Jurkat, Clone E6-1 (cell line): ENCODE data around the gene SPATA2L. TPM values are rescaled to one million over a fixed set of nuclear protein-coding genes. Genes with fewer than 3 reads are reported as not detected.
A peak's percentile ranks its signal among the peaks of the same experiment; 100 is the strongest.

ENCODE experiments used
- DNase-seq: peaks from one replicate; pipeline ENCODE4 v3.0.0-alpha.2; 2011; ENCODE audit warnings: low read depth, low spot score
- H3K4me3 ChIP-seq: 2 replicates; pipeline ENCODE4 v1.5.1; 2011; ENCODE audit warnings: mild to moderate bottlenecking, low read length, control low read depth, moderate library complexity
- polyA plus RNA-seq: library from polyadenylated mRNA; unstranded; fragments of >200 nt; gene quantifications from one replicate; pipeline ENCODE4 v1.2.1, GENCODE V29; 2012; ENCODE audit warnings: missing spikeins; ENCODE audit not compliant: insufficient read length, insufficient read depth

The SPATA2L gene, protein sequence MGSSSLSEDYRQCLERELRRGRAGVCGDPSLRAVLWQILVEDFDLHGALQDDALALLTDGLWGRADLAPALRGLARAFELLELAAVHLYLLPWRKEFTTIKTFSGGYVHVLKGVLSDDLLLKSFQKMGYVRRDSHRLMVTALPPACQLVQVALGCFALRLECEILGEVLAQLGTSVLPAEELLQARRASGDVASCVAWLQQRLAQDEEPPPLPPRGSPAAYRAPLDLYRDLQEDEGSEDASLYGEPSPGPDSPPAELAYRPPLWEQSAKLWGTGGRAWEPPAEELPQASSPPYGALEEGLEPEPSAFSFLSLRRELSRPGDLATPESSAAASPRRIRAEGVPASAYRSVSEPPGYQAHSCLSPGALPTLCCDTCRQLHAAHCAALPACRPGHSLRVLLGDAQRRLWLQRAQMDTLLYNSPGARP
- 6.1 TPM for polyA plus RNA-seq

DNA sequence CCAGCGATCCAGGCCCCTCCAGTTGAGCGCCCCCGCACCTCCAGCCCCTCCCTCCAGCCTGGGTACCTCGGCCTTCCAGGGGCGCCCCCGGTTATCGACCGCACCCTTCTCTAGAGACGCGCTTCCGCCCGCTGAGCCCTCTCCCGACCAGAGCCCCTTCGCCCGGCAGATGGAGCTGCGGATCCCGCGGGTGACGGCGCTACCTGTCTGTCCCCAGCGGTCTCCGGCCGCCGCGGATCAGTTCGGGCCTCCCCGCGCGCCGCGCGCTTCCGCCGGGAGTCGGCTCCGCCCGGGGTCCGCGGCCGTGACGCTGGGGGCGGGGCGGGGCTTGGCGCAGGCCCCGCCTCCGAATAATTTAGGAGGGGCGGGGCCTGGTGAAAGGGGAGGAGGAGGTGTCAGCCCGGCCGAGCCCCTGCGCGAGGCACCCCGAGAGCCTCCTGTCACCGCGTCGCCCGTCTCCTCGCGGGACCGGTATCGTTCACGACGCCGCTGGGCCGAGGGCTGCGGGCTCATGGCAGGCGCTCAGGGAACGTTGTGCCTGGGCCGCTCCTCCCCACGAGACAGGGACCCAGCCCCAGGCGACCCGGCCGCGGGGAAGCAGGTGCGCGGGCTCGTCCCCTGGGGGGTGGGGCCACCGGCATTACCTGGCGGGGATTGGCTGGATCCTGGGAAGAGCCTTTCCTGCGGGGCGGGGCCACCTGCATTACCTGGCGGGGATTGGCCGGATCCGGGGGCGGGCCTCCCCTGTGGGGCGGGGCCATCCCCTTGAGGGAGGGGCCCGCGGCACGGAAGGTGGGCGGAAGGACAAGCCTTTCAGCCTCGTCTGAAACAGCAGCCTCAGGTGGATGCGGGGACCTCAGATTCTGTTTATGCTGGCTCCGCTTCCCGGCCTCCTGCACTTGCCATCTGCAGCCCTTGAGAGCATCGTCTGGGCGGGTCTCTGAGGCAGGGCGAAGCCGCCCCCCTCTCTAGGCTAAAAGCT lies at the start of gene SPATA2L:
SPATA2L (minus strand) TSS at position 281 of the 982 bp plus-strand sequence. CDS start 473 bp downstream, outside the sequence.
- peak within 1 kb of the TSS; percentile 64 for H3K4me3 ChIP-seq
- peak; percentile 91 for DNase-seq

DNA sequence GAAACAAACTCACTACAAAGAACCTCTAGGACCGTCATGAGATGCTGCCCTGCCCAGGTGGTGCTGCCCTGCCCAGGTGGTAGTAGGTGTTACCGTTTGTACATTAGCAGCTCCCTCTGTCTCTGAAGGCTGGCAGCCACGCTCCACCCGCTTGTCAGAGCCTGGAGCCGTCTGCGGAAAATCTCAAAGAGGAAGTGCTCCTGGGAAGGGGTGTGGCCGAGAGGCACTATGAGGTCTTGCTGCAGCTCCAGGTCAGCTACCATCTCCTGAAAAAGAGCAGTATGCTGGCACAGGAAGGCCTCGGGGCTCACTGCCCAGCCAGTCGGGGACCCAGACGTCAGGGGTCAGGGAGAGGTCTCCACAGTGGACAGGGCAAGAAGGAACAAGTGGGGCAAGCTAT lies 48.1 kb upstream of the SPATA2L start:
- no peak overlapping the region for H3K4me3 ChIP-seq
- no peak for DNase-seq

DNA sequence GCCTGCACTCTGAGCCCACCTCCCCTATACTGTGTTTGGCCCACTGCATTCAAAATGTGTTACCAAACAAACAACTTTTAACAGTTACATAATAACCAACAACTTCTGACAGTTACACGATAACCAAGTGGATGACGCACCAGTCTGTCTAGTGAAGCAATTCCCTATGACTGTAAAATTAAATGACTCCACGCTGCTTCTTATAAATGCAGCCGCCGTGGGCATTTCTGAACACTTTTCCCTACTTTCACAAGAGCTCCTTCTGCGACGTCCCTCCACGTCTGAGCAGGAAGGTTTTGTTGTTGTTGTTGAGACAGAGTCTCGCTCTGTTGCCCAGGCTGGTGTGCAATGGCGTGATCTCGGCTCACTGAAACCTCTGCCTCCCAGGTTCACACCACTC lies 47.4 kb upstream of the SPATA2L start:
- no peak overlapping the region for H3K4me3 ChIP-seq
- no peak for DNase-seq

DNA sequence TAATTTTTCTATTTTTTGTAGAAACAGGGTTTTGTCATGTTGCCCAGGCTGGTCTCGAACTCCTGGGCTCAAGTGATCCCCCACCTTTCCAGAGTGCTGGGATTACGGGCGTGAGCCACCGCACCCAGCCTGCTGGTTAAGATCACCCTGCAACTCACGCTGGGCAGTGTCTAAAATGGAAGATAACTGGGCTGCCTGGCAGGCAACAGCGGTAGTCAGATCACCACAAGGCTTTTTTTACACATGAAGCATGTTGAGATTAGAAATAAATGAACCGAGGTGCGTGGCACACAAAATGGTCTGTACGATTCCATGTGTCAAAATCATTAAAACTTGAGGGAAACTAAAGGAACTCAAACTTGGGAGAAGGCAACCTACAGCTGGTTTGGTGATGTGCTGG lies 46.6 kb upstream of the SPATA2L start:
- no peak for DNase-seq
- no peak overlapping the region for H3K4me3 ChIP-seq

DNA sequence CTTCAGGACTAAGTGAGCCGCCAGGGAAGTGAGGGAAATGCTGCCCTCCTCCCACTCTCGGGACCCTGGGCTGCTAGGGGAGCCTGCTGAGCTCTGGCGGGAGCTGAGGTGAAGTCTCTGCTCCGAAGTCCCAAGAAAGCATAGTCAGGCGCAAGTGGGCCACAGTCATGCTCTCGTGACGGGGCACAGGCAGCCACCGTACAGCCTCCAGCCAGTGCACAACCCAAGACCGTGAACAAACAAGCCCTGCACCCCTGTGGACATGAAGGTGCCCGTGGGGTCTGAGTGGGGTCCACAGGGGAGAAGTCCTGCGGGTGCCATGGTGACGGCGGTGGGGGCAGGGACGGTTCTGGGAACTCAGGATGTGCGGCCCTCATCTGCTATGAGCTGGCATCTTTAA lies 44.5 kb upstream of the SPATA2L start:
- DNase-seq, result no peak
- no peak overlapping the region for H3K4me3 ChIP-seq

DNA sequence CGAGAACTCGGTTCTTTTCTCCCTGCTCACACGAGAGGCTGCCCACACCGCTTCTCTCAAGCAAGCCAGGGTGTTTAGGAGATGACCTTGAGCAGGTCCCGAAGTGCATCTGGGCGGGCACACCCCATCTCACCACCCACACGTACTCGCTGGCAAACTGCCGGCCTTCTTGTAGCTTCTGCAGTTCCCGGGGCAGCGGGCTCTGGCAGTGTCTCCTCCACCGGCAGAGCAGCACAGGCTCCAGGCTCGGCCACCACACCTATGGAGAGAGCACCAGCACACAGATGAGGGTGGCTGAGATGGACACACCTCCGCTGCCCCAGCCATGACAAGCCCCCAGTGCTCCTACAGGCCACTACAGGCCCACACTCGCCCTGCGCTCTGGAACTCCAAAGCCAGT lies 43.3 kb upstream of the SPATA2L start:
- no peak for DNase-seq
- H3K4me3 ChIP-seq, result no peak overlapping the region

DNA sequence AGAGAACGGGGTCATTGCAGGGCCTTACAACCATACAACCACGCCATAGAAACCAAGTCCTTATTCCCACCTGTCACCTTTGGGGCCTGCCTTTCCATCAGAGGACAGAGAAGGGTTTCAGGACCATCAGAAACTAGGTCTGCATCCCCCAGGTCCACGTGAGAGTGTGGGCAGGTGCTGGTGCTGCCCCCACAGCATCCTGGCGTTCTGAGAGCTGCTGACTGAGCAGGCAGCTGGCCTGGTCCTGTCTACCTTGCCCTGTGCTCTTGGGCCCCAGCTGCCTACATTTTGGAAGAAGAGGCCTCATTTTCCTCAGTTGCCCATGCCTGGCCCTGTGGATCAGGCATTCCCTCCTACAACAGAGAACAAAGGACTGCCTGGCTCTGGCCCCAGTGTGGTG lies 41.4 kb upstream of the SPATA2L start:
- H3K4me3 ChIP-seq, result no peak overlapping the region
- DNase-seq, result no peak

DNA sequence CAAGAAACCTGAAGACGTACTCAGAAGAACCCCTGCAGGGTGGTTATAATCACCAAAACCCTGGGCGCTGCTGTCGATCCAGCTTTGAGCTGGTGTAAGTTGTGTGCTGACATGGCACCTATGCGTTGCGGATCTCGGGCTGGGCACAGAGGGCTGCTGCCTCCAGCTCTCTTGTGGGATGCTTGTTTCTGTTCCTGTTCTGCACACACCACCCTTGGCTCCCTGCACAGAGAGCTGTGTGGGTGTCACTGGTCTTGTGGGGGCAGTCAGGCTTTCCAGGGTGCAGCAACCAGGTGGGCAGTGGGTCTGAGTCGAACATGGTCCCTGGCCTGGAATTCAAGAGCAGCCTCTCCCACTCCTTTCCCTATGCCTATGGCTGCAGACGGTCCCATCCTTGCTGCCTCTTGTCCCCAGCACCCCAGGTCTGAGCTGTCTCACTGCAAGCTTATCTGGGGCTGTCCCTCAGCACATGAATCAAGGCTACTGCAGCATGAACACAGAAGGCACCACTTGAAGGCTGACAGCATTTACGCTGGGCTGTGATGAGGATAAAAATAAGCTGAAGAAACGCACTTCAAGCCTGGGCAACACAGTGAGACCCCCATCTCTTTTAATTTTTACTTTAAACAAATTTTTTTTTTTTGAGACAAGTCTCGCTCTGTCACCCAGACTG lies 40.0 kb upstream of the SPATA2L start:
- H3K4me3 ChIP-seq, result no peak overlapping the region
- DNase-seq, result no peak

DNA sequence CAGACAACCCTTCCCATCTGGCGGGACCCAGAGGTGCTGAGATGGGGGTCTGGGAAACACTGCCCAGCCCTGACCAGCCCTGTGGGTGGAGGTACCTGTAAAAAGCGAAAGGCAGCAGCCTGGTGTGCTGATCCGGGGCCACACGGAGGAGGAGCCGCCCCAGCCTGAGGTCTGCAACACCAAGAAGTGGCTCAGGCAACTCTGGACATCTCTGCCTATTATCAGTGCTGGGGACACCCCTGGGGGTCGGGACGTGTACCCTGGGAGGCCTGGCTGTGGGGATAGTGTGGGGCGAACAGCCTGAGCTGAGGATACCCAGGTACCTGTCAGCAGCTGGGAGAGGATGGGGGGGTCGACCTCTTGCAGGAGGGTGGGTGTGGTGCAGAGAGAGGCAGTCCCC lies 37.9 kb upstream of the SPATA2L start:
- H3K4me3 ChIP-seq, result no peak overlapping the region
- DNase-seq, result no peak

DNA sequence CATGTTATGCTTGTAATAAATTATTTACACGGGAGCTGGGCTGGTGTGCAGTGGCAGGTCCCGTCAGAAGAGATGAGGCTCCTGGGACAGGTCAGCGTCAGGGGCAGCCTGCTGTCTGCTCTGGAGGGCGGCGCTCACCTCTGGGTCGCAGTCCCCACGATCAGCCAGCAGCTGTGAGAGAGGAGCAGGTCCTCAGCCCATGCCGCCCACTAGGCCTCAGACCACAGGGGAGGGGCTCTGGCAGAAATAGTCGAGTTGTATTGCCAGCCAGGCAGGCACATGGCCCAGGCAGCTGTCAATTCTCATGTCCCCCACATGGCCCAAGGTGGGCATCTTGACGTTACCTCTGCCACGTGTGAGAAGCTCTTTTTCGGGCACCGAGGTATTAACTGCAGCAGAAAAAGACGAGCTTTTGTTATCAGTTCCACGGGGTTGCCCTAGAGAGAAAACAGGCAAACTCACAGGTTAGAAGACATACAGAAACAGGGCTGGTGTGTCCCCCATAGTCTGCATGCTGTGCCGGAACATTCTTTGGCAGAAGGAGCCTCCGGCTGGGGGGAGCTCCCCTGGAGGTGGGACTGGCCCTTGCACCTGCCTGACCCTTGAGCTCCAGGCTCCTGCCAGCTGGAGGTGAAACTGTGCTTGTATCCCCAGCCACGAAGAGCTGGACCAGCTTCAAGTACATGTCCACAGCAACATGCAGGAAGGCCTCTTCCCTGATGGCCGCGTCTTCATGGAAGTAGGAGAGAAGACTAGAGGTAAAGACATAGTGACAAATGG lies 37.2 kb upstream of the SPATA2L start:
- H3K4me3 ChIP-seq, result no peak overlapping the region
- no peak for DNase-seq

DNA sequence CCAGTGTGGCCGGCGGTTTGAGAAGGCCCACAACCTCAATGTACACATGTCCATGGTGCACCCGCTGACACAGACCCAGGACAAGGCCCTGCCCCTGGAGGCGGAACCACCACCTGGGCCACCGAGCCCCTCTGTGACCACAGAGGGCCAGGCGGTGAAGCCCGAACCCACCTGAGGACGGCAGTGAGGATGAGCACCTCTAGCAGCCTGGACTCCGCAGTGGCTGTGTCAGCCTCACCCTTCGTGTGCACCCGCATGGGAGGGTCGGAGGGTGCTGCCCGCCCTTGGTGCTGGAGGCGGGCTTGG lies 36.5 kb upstream of the SPATA2L start:
- DNase-seq, result no peak

DNA sequence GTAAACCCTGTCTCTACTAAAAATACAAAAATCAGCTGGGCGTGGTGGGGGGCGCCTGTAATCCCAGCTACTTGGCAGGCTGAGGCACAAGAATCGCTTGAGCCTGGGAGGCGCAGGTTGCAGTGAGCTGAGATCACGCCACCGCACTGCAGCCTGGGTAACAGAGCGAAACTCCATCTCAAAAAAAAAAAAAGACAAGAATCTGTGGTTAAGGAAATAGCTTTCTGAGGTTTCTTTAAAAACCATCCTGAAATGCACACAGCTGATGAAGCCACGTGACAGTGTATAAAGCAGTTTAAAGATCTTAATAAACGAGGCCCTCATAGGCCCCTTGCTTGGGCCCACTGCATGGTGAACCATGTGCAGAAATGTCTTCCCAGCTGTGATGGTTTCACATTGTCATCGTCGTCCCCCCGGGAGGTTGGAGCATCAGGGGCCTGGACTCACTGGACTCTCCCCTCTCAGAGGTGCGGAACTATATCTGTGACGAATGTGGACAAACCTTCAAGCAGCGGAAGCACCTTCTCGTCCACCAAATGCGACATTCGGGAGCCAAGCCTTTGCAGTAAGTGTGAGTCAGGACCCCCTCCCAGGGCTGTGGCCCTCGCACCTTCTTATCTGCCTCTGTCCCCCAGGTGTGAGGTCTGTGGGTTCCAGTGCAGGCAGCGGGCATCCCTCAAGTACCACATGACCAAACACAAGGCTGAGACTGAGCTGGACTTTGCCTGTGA lies 36.0 kb upstream of the SPATA2L start:
- DNase-seq, result peak; percentile 90
- no peak overlapping the region for H3K4me3 ChIP-seq

More for the DNA sequence above, 36.5 kb upstream of the SPATA2L start:
- H3K4me3 ChIP-seq, result no peak overlapping the region

DNA sequence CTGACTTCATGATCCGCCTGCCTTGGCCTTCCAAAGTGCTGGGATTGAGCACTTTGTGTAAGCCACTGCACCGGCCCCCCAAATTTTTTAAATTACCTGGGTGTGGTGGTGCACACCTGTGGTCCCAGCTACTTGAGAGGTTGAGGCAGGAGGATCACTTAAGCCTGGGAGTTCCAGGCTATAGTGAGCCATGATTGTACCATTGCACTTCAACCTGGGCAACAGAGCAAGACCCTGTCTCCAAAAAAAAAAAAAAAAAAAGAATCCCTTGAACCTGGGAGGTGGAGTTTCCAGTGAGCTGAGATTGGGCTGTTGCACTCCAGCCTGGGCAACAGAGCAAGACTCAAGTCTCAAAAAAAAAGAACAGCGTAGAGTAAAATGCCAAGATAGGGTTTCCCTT lies 35.0 kb upstream of the SPATA2L start:
- DNase-seq, result no peak
- no peak overlapping the region for H3K4me3 ChIP-seq

DNA sequence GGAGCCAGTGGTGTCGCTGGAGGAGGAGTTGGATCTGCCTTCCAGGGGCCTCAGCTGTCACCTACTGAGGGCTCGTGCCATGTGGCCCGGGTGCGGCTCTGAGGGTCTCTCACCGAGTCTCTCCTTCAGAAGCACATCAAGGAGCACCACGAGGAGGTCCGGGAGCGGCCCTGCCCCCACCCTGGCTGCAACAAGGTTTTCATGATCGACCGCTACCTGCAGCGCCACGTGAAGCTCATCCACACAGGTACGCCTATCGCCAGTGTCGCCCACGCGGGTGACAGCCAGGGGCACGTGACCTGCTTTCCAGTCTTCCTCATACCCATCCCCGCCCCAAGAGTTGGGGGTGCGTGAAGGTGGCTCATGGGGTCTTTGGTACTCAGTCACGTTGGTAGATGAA lies 32.3 kb upstream of the SPATA2L start:
- H3K4me3 ChIP-seq, result no peak overlapping the region
- DNase-seq, result no peak

DNA sequence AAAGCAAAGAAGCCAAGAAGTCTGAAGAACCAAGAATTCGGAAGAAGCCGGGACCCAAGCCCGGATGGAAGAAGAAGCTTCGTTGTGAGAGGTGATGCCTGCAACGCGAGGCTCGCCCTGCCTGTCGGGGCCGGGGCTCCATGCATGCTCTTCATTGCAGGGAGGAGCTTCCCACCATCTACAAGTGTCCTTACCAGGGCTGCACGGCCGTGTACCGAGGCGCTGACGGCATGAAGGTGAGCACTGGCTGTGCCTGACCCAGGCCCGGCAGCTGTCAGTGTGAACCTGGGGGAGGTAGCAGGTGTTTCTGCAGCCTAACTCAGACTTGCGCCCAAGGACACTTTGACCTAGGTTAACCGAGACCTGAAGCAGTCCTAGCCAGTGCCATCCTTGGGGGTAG lies 31.8 kb upstream of the SPATA2L start:
- DNase-seq, result no peak
- H3K4me3 ChIP-seq, result no peak overlapping the region

DNA sequence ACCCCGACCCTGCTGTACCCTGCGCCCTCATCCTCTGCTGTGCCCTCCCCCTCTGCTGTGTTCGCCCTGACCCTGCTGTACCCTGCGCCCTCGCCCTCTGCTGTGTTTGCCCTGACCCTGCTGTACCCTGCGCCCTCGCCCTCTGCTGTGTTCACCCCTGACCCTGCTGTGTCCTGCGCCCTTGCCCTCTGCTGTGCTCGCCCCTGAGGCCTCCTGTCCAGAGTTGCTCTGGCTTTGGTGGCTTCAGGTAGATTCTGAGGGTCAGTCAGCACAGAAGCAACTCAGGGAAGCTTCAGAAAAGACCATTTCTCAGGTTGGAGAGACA lies 31.4 kb upstream of the SPATA2L start:
- DNase-seq, result no peak
- H3K4me3 ChIP-seq, result no peak overlapping the region

DNA sequence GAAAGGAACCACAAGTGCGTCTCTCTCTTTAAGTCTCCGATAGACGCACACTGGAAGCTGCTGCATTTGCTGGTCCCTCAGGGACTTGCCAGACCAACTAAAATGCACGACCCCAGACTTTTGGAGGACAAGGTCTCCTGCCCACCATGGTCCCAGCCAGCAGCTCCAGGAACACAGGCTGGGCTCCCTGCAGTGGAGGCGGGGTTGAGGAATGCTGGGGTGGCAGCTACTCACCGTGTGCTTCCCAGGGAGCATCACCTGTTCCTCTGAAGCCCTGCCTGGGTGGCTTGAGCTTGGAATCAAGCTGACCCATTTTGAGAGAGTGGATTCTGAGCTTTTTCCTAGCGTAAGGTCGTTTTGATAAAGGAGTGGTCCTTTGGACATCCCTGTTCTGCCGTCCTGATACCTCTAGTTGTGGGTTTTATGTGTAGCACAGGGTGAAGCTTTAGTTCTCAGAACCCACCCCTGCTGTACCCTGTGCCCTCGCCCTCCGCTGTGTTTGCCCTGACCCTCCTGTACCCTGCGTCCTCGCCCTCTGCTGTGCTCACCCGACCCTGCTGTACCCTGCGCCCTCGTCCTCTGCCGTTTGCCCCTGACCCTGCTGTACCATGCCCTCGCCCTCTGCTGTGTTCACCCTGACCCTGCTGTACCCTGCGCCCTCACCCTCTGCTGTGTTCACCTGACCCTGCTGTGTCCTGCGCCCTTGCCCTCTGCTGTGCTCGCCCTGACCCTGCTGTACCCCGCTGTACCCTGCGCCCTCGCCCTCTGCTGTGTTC lies 30.8 kb upstream of the SPATA2L start:
- H3K4me3 ChIP-seq, result no peak overlapping the region
- DNase-seq, result no peak
